ENCODE results near the gene SHROOM2.

DNA sequence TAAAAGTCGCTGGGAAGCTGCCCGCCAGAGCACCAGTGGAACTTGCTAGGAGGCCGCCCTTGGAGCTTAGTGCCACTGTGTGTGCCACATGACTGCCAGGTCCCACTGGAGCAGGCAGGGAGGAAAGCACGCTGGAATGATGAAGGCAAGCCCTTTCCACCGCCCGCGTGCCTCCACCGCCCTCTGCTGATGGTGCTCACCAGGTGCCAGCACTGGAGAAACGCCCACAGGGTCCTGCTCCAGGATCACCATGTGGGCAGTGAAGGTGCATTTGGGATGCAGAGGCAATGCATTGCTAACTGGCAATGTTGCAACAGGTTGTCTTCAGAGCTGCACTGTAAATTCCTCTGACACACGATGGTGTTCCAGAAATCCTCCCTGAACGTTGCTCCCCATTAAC is 76.3 kb downstream of the SHROOM2 start:
- peak in 1 of 3 experiments; percentile 36 for TF ChIP-seq CTCF (optimal IDR thresholded peaks at IDR 0.05 in 1 of 3, IDR thresholded peaks at IDR 0.05 in 1 of 3, conservative IDR thresholded peaks at IDR 0.05 in 1 of 3; ENCODE audit: extremely low read depth in 1 of 3, insufficient read depth in 2 of 3, low read length in 3 of 3)
- TF ChIP-seq EZH2 (IDR thresholded peaks at IDR 0.05; ENCODE audit: low read length): no peak

All from keratinocyte (primary cell).